ENCODE results near the gene HEG1.

Gene HEG1

DNA sequence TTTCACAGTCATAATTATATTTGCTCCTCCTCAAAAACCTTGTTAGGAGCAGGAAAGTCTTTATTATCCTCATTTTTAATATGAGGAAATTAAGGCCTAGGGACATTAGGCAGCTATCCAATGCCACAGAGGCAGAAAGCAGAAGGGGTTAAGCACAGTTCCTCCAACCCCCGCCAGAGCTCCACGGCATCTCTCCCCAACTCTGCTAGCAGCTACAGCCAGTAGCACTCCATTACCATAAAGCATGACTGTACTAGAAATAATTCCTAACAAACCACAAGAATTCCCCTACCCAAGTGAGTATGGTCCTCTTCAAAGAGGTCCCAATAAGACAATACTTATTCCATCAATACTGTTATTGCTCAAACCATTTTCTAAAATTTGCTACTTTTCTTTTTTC lies 9.8 kb downstream of the HEG1 start:
- DNase-seq = no peak

DNA sequence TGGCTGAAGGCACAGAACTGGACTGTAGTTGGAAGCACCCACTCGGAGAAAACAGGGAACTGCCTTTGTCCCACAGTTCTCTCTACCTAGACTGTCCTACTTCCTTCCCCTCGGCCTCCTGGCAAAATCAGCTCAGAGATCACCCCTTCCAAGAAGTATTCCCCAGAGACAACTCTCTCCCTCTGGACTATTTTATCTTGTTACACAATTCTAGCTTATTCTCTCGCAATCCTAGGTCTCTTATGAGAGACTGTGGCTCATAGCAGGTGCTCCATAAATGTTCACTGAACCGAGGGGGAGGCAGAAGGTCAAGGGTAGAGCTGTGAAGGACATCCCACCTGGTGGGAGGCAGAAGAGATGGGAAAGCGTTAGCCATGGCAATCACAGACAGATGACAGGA lies 10.6 kb downstream of the HEG1 start:
- no peak for DNase-seq

DNA sequence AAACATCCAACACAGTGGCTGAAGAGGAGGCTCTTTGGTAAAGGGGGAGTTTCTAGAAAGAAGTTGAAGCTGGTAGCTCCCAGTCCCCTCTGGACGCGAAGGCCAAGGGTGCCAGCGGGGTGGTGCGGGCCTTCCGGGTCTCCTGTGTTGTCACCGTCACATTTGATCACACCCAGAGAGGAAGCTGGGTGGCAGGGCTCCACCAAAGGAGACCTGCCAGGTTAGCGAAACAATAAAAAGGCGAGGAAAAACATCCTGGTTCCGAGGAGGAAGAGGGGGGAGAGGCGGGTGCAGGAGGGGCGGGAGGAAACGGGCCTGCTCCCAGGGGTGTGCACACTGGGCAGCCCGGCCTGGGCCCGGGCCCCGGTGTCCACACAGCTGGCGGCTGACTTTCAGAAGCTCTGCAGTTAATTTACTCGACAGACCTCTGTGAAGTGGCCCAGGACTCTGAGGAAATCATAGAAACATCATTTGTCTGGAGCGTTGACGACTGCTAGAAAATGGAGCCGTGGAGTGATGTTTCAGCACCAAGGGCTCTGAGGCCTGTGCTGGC lies 12.1 kb downstream of the HEG1 start:
- DNase-seq = no peak

- no peak for DNase-seq
Observed at GRCh38 chr3:125042725-125043406, 12.9 kb downstream of the HEG1 start.

GRCh38 chr3:125039131-125040100 lies 16.4 kb downstream of the HEG1 start:
- no peak for DNase-seq

GRCh38 chr3:125037498-125038150 lies 18.2 kb downstream of the HEG1 start:
- DNase-seq = no peak

- DNase-seq = no peak
Observed at GRCh38 chr3:125035217-125035616, 20.6 kb downstream of the HEG1 start.

- no peak for DNase-seq
Observed at GRCh38 chr3:125033616-125034015, 22.2 kb downstream of the HEG1 start.

DNA sequence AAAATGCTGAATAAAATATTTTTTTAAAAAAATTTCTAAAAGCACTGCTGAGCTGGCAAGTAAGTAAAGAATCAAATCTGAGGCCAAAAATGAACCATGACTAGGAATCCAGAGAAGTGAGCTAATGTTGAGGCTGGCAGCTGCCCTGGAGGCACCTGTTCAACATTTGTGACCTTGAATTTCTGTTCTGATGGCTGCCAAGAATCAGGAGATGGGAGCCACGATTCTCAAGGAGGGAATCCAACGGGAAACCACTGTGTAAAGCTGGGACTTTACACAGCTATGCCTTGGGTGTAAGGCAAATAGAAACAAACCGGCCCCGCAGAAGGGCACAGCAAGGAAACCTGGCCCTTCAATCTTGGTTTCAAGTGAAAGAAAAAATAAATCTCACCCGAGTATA lies 22.7 kb downstream of the HEG1 start:
- no peak for DNase-seq

DNA sequence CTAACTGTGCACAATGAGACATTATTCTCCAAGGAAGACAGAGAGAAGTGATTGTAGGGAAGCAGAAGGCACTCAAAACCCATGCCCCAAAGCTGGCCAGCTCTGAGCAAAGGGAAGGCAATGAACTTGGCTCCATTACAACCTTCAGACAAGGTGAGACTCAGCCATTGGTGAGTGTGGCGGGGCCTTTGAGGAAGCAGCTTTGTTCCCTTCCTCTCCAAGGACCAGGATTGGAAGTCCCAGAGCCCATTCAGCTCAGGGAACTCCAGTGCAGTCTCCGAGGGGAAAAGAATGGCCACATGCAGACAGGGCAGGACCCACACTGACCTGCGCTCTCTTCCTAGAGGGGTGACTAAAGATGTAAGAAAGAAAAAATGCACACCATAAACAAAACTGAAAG lies 23.1 kb downstream of the HEG1 start:
- DNase-seq = no peak

- DNase-seq = no peak
Observed at GRCh38 chr3:125032100-125032643, 23.6 kb downstream of the HEG1 start.

- no peak for DNase-seq
Observed at GRCh38 chr3:125031544-125031943, 24.3 kb downstream of the HEG1 start.

DNA sequence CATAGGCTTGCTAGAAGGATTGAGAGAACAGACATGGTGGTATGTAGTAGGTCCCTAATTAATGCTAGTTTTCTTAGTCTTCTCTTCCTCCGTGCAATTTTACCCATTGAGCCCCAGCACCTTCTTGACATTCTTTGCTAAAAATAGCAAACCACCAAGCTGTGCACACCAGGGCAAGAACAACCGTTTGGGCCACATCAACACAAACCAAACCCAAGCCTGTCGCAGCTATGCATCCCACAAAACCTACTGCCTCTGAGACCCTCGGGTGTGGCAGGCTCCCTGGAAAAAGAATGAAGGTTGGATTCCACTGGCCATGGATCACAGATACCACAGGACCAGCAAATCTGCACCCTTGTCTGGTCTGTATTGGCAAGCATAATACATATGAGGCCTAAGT lies 27.1 kb downstream of the HEG1 start:
- no peak for DNase-seq

DNA sequence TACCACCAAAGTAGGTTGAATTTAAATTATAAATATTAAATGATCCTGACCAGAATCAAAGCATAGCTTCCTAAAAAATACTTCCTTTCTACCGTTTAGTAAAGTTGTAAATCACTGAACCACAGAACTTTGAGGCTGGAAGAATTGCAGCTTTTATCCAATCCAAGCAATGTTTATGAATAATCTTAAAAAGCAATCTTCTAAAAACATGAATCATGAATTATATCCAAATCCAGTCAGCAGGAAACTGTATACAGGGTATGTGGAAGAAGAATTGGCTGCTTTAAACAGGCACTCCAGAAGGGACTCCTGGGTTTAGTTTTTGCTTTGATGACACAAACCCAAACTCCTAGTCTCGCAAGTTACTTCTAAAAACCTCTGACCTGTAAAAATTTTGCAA lies 30.2 kb downstream of the HEG1 start:
- no peak for DNase-seq

DNA sequence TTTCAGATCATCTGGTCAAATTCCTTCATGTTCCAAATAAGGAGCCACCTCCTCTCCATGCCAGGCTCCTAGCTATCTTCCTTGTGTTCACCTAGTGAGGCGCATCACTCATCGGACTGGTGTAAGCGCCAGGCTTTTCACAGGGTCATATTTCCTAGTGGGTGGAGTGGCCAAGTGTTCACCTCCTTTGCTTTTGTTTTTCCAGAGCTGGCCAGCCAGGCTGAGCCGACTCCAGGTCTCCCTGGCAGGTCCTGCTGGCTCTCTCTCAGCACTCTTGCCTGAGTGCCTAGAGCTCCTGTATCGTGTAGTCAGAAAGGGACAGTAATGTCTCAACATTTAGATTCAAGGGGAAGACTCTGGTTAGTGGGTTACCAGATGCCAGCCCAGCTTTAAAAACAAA lies 31.0 kb downstream of the HEG1 start:
- no peak for DNase-seq

- no peak for DNase-seq
Observed at GRCh38 chr3:125023833-125024555, 31.8 kb downstream of the HEG1 start.

DNA sequence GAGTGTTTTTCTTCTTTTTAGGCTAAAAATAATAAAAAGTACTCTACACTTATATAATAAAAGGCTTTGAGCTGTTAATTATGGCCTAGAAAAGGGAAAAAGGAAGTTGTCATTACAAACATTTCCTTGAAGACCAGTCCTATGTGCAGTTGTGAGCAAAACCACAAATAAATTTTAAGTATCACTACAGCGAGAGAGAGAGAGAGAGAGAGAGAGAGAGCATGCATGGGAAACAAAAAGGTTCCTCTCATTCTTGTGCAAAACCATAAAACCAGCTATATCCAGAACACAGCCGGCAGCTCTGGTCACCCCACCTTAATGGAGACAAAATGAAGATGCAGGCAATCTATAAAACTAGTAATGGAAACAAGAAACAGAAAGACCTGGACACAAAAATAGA lies 33.6 kb downstream of the HEG1 start:
- no peak for DNase-seq

DNA sequence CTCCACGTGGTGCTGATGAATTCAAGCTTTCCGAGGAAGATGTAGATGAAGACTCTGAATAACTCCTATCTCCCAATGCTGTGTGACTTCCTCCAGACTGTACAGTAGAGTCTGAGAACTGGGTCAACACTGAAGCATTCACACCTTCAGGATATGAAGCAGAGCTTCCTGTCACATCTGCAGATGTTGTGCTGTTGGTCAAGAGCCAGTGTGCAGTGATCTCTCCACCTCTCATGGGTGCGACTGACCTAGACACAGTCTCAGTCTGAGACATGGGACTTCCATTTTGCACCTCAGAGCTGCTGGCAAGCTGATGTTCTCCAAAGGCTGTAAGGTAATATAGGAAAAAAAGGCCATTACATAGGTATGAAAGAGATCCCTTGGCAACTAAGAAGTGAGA lies 36.5 kb downstream of the HEG1 start:
- no peak for DNase-seq

- no peak for DNase-seq
Observed at GRCh38 chr3:125017406-125017805, 38.4 kb downstream of the HEG1 start.

DNA sequence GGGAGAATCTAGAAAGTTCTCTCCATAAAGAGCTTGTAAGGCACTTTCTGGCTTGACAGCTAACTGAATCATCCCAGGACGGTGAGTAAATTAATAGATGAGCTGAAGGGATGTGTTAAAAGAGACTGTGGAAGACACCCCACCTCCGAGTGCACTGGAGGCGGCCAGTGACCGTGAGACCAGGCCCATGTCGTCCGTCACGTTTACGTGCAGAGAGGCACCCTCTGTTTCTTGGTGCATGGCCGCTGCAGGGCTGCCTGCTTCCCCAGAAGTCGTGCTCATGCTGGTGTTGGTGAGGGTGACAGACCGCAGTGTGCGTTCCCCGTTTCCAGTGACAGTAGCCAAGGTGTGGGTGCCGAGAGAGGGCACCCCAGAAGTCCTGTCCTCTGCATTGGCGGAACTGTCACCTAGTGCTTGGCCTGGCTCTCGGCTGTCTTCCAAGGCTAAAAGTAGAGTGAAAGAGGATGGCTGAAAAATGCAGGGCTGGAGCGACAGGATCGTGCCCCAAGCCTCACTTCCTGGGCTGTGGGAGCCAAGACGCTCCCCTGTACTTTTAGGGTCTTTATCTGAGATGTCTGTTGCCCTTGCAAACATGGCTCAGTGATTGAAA lies 41.1 kb downstream of the HEG1 start:
- no peak for DNase-seq

- no peak for DNase-seq
Observed at GRCh38 chr3:125013095-125013494, 42.7 kb downstream of the HEG1 start.

GRCh38 chr3:125011941-125012340 lies 43.9 kb downstream of the HEG1 start:
- DNase-seq = no peak

Measured in activated CD4-positive, alpha-beta T cell treated with anti-CD3 and anti-CD28 coated beads for 4 hours (primary cell).